ENCODE data around the gene KCMF1.

GRCh38 chr2:84965192-84965516, 5.8 kb upstream of the KCMF1 start:
- TF ChIP-seq EZH2 (IDR thresholded peaks at IDR 0.05; ENCODE audit: insufficient read depth, low read length) = no peak
- TF ChIP-seq CTCF (IDR thresholded peaks at IDR 0.05; ENCODE audit: insufficient read depth, low read depth, low read length) = no peak
